ENCODE data around the gene USP9Y.
"Not testable (repeated sequence)": the region's sequence is repeated elsewhere in the genome, so short reads cannot be mapped to it uniquely, and the experiment has no call there.

GRCh38 chrY:12663845-12664244 lies 37.2 kb upstream of the USP9Y start:
- TF ChIP-seq CTCF (IDR thresholded peaks at IDR 0.05 in 8 of 11, conservative IDR thresholded peaks at IDR 0.05 in 3 of 11); POLR2AphosphoS5 (IDR thresholded peaks at IDR 0.05); POLR2A (IDR thresholded peaks at IDR 0.05): not testable (repeated sequence)

All from spleen (tissue), 7 donors.